ENCODE results near the gene LBX2. TPM values are rescaled to one million over a fixed set of nuclear protein-coding genes. Genes with fewer than 3 reads are reported as not detected.

The LBX2 gene
- total RNA-seq, 1 experiment from 2014 or later: 4.8 TPM

DNA sequence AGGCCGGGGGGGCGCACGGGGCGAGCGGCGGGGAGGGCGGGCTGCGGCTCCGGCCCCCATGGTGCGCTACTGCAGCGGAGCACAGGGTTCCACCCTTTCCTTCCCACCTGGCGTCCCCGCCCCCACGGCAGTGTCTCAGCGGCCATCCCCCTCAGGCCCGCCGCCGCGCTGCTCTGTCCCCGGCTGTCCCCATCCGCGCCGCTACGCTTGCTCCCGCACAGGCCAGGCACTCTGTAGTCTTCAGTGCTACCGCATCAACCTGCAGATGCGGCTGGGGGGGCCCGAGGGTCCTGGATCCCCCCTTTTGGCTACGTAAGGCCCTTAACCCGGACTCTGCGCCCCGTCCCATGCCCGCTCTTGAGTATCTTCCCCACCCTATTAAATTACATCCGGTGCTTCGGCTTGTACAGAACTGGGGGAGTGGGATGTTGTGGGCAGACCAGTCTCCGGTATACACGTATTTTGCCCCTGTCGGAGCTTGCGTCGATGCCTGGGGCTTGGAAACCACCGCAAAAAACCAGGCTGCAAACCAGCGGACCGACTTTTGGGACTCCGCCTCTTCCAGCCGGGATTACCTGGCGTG, 41.8 kb downstream of the LBX2 start:
- DNase-seq (ENCODE audit: low spot score): peak; percentile 80

DNA sequence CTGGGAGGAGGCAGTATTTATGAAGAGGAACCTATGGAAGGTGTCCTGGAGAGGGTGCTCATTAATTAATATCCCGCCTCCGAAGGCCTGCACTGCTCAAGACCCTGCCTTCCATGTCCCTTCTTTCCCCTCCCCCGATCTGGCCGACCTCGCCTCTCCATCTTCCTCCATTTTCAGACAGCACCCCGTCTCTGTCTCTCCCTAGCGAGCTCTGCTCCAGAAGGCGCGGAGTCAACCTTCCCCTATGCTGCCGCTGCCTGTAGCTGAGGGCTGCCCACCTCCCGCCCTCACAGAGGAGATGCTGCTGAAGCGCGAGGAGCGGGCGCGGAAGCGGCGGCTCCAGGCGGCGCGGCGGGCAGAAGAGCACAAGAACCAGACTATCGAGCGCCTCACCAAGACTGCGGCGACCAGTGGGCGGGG, 42.3 kb downstream of the LBX2 start:
- no peak for DNase-seq (ENCODE audit: low spot score)

DNA sequence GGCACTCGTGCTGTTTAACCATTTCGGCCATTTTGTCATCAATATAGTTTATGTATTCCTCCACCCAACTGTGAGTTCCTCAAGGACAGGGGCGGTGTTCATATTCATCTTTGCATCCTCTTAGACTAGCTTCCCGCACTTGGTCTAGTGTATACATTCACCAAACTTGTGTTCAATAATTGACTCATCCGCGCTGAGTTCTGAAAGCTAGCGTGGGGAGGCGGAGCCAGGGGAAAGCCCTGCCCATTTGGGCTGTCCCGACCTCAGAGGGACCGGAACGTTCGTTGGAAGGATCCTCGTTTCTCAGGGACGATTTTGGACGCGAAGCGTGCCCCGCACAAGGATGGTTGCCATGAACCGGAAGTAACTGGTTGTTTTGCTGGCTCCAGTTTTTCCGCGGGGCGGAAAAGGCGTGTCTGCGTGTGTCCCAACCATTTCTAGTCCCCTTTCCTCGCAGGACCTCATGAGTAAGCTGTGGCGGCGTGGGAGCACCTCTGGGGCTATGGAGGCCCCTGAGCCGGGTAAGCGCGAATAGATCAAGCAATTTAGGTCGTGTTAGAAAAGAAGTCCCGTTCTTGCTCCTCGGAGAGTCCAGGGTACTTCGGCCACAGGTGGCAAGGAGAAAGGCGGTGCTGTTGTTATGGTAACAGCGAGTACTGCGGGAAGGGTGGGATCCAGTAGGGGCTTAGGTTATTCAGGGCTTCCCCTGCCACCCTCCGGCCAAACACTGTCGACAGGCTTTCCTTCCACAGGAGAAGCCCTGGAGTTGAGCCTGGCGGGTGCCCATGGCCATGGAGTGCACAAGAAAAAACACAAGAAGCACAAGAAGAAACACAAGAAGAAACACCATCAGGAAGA, 44.5 kb downstream of the LBX2 start, which contains the start of gene INO80B:
Gene INO80B (plus strand): TSS at position 434 of the 858 bp plus-strand sequence. CDS start 30 bp downstream, at position 464.
- DNase-seq (ENCODE audit: low spot score): peak; percentile 98

DNA sequence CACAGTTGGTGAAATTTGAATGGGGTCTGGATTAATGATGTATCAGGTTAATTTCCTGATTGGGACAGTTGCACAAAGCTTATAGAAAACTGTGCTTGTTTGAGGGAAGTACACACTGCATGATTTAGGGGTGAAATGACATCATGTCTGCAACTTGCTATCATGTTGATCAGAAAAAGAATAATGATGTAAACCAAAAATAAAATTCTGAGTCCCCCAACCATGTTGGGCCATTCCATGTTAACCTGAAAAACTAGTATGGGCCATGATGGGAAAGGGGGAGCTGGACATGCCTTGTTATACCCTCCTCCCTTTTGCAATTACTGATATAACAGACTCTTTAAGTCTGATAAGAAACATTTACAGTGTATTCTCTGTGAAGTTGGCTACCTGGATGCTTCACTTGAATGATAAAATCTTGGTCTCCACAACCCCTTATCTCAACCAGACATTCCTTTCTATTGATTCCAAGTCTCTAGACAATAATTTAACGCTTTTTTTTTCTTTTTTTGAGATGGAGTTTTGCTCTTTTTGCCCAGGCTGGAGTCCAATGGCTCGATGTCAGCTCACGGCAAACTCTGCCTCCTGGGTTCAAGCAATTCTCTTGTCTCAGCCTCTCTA, 48.7 kb downstream of the LBX2 start:
- DNase-seq (ENCODE audit: low spot score): no peak

DNA sequence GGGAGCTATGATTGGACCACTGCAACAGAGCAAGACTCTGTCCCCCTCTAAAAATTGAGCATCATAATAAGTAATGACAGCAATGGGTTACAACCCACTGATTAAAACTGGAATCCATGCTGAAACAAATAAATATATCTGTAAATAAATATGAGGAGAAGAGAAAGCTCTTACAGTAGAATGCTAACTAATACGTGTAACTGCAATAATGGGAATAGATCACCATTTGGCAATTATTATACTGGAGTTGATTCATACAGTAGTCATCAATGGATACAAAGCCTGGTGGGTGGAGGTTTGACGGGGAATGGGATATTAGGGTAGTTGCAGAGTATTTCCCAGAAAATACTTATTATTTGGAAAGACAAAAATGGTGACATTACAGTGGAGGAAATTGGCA, 50.6 kb downstream of the LBX2 start:
- no peak for DNase-seq (ENCODE audit: low spot score)

Other genes starting within 250 kb of the LBX2 start
- 0.36 TPM in 1 of 2 replicates, not detected in the other for gene SLC4A5, start 156.2 kb downstream of the LBX2 start, total RNA-seq (2014; rRNA removed; shearing (Covaris generic))
- gene DCTN1, start 119.3 kb downstream of the LBX2 start, total RNA-seq (2014; rRNA removed; shearing (Covaris generic)): 48.7 and 52.5 TPM in 2 replicates
- gene C2orf81, start 78.0 kb downstream of the LBX2 start, total RNA-seq (2014; rRNA removed; shearing (Covaris generic)): 3.2 and 3.9 TPM in 2 replicates
- 50.8 and 52.3 TPM in 2 replicates for gene WDR54, start 77.9 kb downstream of the LBX2 start, total RNA-seq (2014; rRNA removed; shearing (Covaris generic))
- 115 and 128 TPM in 2 replicates for gene RTKN, start 57.7 kb downstream of the LBX2 start, total RNA-seq (2014; rRNA removed; shearing (Covaris generic))
- 26.0 and 34.6 TPM in 2 replicates for gene INO80B, start 44.5 kb downstream of the LBX2 start, total RNA-seq (2014; rRNA removed; shearing (Covaris generic))
- gene WBP1, start 41.2 kb downstream of the LBX2 start, total RNA-seq (2014; rRNA removed; shearing (Covaris generic)): 71.2 and 76.1 TPM in 2 replicates
- 84.7 and 91.9 TPM in 2 replicates for gene MOGS, start 34.2 kb downstream of the LBX2 start, total RNA-seq (2014; rRNA removed; shearing (Covaris generic))
- 39.4 and 55.2 TPM in 2 replicates for gene MRPL53, start 26.9 kb downstream of the LBX2 start, total RNA-seq (2014; rRNA removed; shearing (Covaris generic))
- 26.7 and 31.9 TPM in 2 replicates for gene CCDC142, start 16.6 kb downstream of the LBX2 start, total RNA-seq (2014; rRNA removed; shearing (Covaris generic))
- 12.8 and 13.4 TPM in 2 replicates for gene TTC31, start 16.5 kb downstream of the LBX2 start, total RNA-seq (2014; rRNA removed; shearing (Covaris generic))
- gene PCGF1, start 8.1 kb upstream of the LBX2 start, total RNA-seq (2014; rRNA removed; shearing (Covaris generic)): 17.2 and 20.1 TPM in 2 replicates
- 0.08 TPM in 1 of 2 replicates, not detected in the other for gene TLX2, start 14.8 kb upstream of the LBX2 start, total RNA-seq (2014; rRNA removed; shearing (Covaris generic))
- gene DQX1, start 26.6 kb upstream of the LBX2 start, total RNA-seq (2014; rRNA removed; shearing (Covaris generic)): 0.47 and 1.3 TPM in 2 replicates
- gene AUP1, start 30.1 kb upstream of the LBX2 start, total RNA-seq (2014; rRNA removed; shearing (Covaris generic)): 222 and 224 TPM in 2 replicates
- 44.7 and 49.2 TPM in 2 replicates for gene HTRA2, start 30.3 kb upstream of the LBX2 start, total RNA-seq (2014; rRNA removed; shearing (Covaris generic))
- 0.74 and 2.2 TPM in 2 replicates for gene LOXL3, start 54.3 kb upstream of the LBX2 start, total RNA-seq (2014; rRNA removed; shearing (Covaris generic))
- 17.9 and 18.3 TPM in 2 replicates for gene DOK1, start 55.1 kb upstream of the LBX2 start, total RNA-seq (2014; rRNA removed; shearing (Covaris generic))
- not detected in 2 replicates for gene M1AP, start 148.7 kb upstream of the LBX2 start, total RNA-seq (2014; rRNA removed; shearing (Covaris generic))
- gene SEMA4F, start 154.6 kb upstream of the LBX2 start, total RNA-seq (2014; rRNA removed; shearing (Covaris generic)): 0.76 and 2.5 TPM in 2 replicates